ENCODE measurements around the gene HAS3. TPM values are rescaled to one million over a fixed set of nuclear protein-coding genes. Genes with fewer than 3 reads are reported as not detected.
A peak's percentile ranks its signal among the peaks of the same experiment; 100 is the strongest.
"Not testable (repeated sequence)": the region's sequence is repeated elsewhere in the genome, so short reads cannot be mapped to it uniquely, and the experiment has no call there.

Gene HAS3
- total RNA-seq, 1 donor from 2014 or later, result 0.93 TPM

GRCh38 chr16:69114976-69115355 is 9.5 kb downstream of the HAS3 start:
- Mint-ChIP-seq H3K27ac (no peak overlapping the region), H3K27me3 (ENCODE audit: insufficient read depth) (no peaks in the 10 kb centered on the region), H3K9me3 (no peaks in the 10 kb centered on the region), H3K4me1 (ENCODE audit: low read depth) (no peaks in the 10 kb centered on the region), H3K4me3 (no peak overlapping the region), H3K36me3 (ENCODE audit: low read depth) (peaks cover 14% of the 10 kb centered on the region)
- DNase-seq (ENCODE audit: low spot score), result no peak
- intact Hi-C loops (cut with micrococcal nuclease), result no loop called here

- intact Hi-C loops (cut with micrococcal nuclease), result no loop called here
- Mint-ChIP-seq H3K36me3 (ENCODE audit: low read depth) (peaks cover 14% of the 10 kb centered on the region), H3K27me3 (ENCODE audit: insufficient read depth) (no peaks in the 10 kb centered on the region), H3K9me3 (no peaks in the 10 kb centered on the region), H3K27ac (no peak overlapping the region), H3K4me1 (ENCODE audit: low read depth) (no peaks in the 10 kb centered on the region), H3K4me3 (no peak overlapping the region)
- no peak for DNase-seq (ENCODE audit: low spot score)
Measured at GRCh38 chr16:69115361-69115760, 9.9 kb downstream of the HAS3 start.

- H3K4me3 Mint-ChIP-seq, result no peak overlapping the region
- no peaks in the 10 kb centered on the region for H3K4me1 Mint-ChIP-seq (ENCODE audit: low read depth)
- H3K36me3 Mint-ChIP-seq (ENCODE audit: low read depth), result peaks cover 14% of the 10 kb centered on the region
- no peak overlapping the region for H3K27ac Mint-ChIP-seq
- no peak for DNase-seq (ENCODE audit: low spot score)
- no peaks in the 10 kb centered on the region for H3K27me3 Mint-ChIP-seq (ENCODE audit: insufficient read depth)
- intact Hi-C loops (cut with micrococcal nuclease), result no loop called here
- no peaks in the 10 kb centered on the region for H3K9me3 Mint-ChIP-seq
Measured at GRCh38 chr16:69115837-69116236, 10.4 kb downstream of the HAS3 start.

- H3K4me1 Mint-ChIP-seq (ENCODE audit: low read depth), result no peaks in the 10 kb centered on the region
- no peaks in the 10 kb centered on the region for H3K27me3 Mint-ChIP-seq (ENCODE audit: insufficient read depth)
- intact Hi-C loops (cut with micrococcal nuclease), result no loop called here
- no peak for DNase-seq (ENCODE audit: low spot score)
- H3K36me3 Mint-ChIP-seq (ENCODE audit: low read depth), result peaks cover 18% of the 10 kb centered on the region
- no peak overlapping the region for H3K27ac Mint-ChIP-seq
- no peaks in the 10 kb centered on the region for H3K9me3 Mint-ChIP-seq
- H3K4me3 Mint-ChIP-seq, result no peak overlapping the region
Measured at GRCh38 chr16:69116256-69116875, 10.9 kb downstream of the HAS3 start.

GRCh38 chr16:69116906-69117305 is 11.5 kb downstream of the HAS3 start:
- Mint-ChIP-seq H3K27me3 (ENCODE audit: insufficient read depth) (no peaks in the 10 kb centered on the region), H3K9me3 (no peaks in the 10 kb centered on the region), H3K4me3 (no peak overlapping the region), H3K4me1 (ENCODE audit: low read depth) (no peaks in the 10 kb centered on the region), H3K27ac (no peak overlapping the region), H3K36me3 (ENCODE audit: low read depth) (peaks cover 18% of the 10 kb centered on the region)
- no peak for DNase-seq (ENCODE audit: low spot score)
- intact Hi-C loops (cut with micrococcal nuclease), result no loop called here

- Mint-ChIP-seq H3K27me3 (ENCODE audit: insufficient read depth) (no peaks in the 10 kb centered on the region), H3K4me3 (no peak overlapping the region), H3K36me3 (ENCODE audit: low read depth) (peaks cover 20% of the 10 kb centered on the region), H3K27ac (no peak overlapping the region), H3K9me3 (no peaks in the 10 kb centered on the region), H3K4me1 (ENCODE audit: low read depth) (no peaks in the 10 kb centered on the region)
- no peak for DNase-seq (ENCODE audit: low spot score)
- intact Hi-C loops (cut with micrococcal nuclease), result no loop called here
Measured at GRCh38 chr16:69118468-69118867, 13.0 kb downstream of the HAS3 start.

- Mint-ChIP-seq H3K27me3 (ENCODE audit: insufficient read depth) (no peaks in the 10 kb centered on the region), H3K4me1 (ENCODE audit: low read depth) (peaks cover 2% of the 10 kb centered on the region), H3K9me3 (no peaks in the 10 kb centered on the region), H3K36me3 (ENCODE audit: low read depth) (peaks cover 22% of the 10 kb centered on the region), H3K4me3 (no peak overlapping the region), H3K27ac (no peak overlapping the region)
- no peak for DNase-seq (ENCODE audit: low spot score)
- intact Hi-C loops (cut with micrococcal nuclease), result no loop called here
Measured at GRCh38 chr16:69118994-69119393, 13.5 kb downstream of the HAS3 start.

- Mint-ChIP-seq H3K4me1 (ENCODE audit: low read depth) (peaks cover 5% of the 10 kb centered on the region), H3K27ac (no peak overlapping the region), H3K9me3 (no peaks in the 10 kb centered on the region), H3K27me3 (ENCODE audit: insufficient read depth) (no peaks in the 10 kb centered on the region), H3K36me3 (ENCODE audit: low read depth) (peaks cover 23% of the 10 kb centered on the region), H3K4me3 (no peak overlapping the region)
- intact Hi-C loops (cut with micrococcal nuclease), result no loop called here
- no peak for DNase-seq (ENCODE audit: low spot score)
Measured at GRCh38 chr16:69119536-69119935, 14.1 kb downstream of the HAS3 start.

DNA sequence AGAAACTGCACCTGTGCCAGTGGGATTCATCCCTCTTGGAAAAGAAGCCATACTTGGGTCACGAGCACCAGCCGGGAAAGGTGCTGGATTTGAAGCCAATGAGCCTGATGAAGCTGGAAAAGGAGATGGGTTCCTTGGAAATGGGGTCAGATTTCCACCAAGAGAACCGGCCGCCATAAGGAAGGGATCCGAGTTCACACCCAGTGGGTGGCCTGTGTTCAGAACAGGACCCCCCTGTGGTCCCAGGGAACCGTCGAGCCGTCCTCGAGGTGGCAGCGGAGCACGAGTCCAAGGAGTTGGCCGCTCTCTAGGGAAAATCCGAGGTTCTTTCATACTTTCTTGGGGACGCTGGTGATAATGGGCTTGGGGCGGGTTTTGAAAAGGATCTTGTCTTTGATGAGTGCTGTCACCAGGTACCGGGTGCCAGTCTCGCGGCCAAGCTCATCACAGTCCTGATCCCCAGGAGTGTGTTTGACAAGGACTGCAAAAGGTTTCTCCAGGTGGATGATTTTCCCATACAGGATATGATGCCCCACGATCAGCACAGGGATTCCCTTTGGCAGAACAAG is 14.7 kb downstream of the HAS3 start:
- Mint-ChIP-seq H3K9me3 (no peaks in the 10 kb centered on the region), H3K27ac (no peak overlapping the region), H3K4me1 (ENCODE audit: low read depth) (peaks cover 5% of the 10 kb centered on the region), H3K27me3 (ENCODE audit: insufficient read depth) (no peaks in the 10 kb centered on the region), H3K36me3 (ENCODE audit: low read depth) (peaks cover 21% of the 10 kb centered on the region), H3K4me3 (no peak overlapping the region)
- no peak for DNase-seq (ENCODE audit: low spot score)
- intact Hi-C loops (cut with micrococcal nuclease), result loop anchor here (5.0 kb wide), 1 partner anchor 418 kb away; no protein-coding TSS in a partner anchor

GRCh38 chr16:69123910-69124309 is 18.5 kb downstream of the HAS3 start:
- Mint-ChIP-seq H3K4me1 (ENCODE audit: low read depth) (peaks cover 9% of the 10 kb centered on the region), H3K27me3 (ENCODE audit: insufficient read depth) (no peaks in the 10 kb centered on the region), H3K9me3 (no peaks in the 10 kb centered on the region), H3K36me3 (ENCODE audit: low read depth) (peaks cover 11% of the 10 kb centered on the region), H3K4me3 (no peak overlapping the region), H3K27ac (no peak overlapping the region)
- intact Hi-C loops (cut with micrococcal nuclease), result loop anchor here (1.0 to 5.0 kb wide), 5 partner anchors 222 to 596 kb away; partner anchors contain the start of gene TANGO6
- peak; percentile 50 for DNase-seq (ENCODE audit: low spot score)

- not testable (repeated sequence) for H3K27ac Mint-ChIP-seq; H3K9me3 Mint-ChIP-seq; H3K4me1 Mint-ChIP-seq (ENCODE audit: low read depth); DNase-seq (ENCODE audit: low spot score); H3K27me3 Mint-ChIP-seq (ENCODE audit: insufficient read depth); H3K4me3 Mint-ChIP-seq
- H3K36me3 Mint-ChIP-seq (ENCODE audit: low read depth), result peaks cover 11% of the 10 kb centered on the region
- intact Hi-C loops (cut with micrococcal nuclease), result loop anchor here (1.0 to 5.0 kb wide), 5 partner anchors 222 to 596 kb away; partner anchors contain the start of gene TANGO6
Measured at GRCh38 chr16:69124406-69124805, 19.0 kb downstream of the HAS3 start.

DNA sequence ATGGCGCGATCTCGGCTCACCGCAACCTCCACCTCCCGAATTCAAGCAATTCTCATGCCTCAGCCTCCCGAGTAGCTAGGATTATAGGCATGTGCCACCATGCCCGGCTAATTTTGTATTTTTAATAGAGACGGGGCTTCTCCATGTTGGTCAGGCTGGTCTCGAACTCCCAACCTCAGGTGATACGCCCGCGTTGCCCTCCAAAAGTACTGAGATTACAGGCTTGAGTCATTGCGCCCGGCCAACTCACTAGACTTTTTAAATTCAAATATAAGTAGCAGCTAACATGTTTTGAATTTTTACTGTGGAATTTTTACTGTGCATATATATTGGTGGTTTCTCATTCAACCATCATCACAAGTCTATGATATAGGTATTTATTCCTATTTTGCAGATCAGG is 19.5 kb downstream of the HAS3 start:
- H3K9me3 Mint-ChIP-seq; H3K4me1 Mint-ChIP-seq (ENCODE audit: low read depth); H3K4me3 Mint-ChIP-seq; H3K27me3 Mint-ChIP-seq (ENCODE audit: insufficient read depth); DNase-seq (ENCODE audit: low spot score); H3K27ac Mint-ChIP-seq: not testable (repeated sequence)
- H3K36me3 Mint-ChIP-seq (ENCODE audit: low read depth), result peaks cover 11% of the 10 kb centered on the region
- intact Hi-C loops (cut with micrococcal nuclease), result loop anchor here (1.0 to 5.0 kb wide), 5 partner anchors 223 to 597 kb away; partner anchors contain the start of gene TANGO6

DNA sequence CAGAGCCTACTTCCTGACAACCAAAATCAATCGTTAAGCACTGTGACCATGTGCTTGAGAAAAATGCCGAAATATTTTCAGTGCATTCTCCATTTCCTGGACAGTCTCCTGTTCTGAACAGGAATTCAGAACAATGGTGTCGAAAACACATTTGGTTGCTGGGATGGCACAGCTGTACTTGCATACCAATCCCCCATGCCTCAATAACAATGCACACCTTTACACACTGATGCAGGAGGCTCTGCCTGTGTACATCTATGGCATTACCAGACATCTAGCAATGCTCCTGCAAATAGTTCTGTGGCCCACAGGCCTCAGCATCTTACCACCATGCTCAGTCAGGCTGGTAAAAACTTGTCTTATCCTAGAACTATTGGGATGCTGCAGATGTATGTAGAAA is 20.8 kb downstream of the HAS3 start:
- no peak for DNase-seq (ENCODE audit: low spot score)
- H3K9me3 Mint-ChIP-seq, result no peaks in the 10 kb centered on the region
- no peak overlapping the region for H3K4me3 Mint-ChIP-seq
- no peaks in the 10 kb centered on the region for H3K27me3 Mint-ChIP-seq (ENCODE audit: insufficient read depth)
- no peak overlapping the region for H3K27ac Mint-ChIP-seq
- peaks cover 13% of the 10 kb centered on the region for H3K36me3 Mint-ChIP-seq (ENCODE audit: low read depth)
- H3K4me1 Mint-ChIP-seq (ENCODE audit: low read depth), result peaks cover 19% of the 10 kb centered on the region
- intact Hi-C loops (cut with micrococcal nuclease), result no loop called here

Measured in activated T-helper 1 cell treated with anti-CD3 and anti-CD28 coated beads, Interleukin-12 subunit alpha, Interleukin-12 subunit beta, Interleukin-2, Interleukin-4 antibody, amounts not matched to agents 30 ng/mL and 10 ng/mL and 1 ng/mL, durations not matched to agents 14 hours and 24 hours and 36 hours (primary cell).